Measurements from ENCODE around the gene UEVLD.

Gene UEVLD

GRCh38 chr11:18563090-18563730 is 25.3 kb downstream of the UEVLD start:
- DNase-seq (ENCODE audit: low read depth), result no peak
- no peak overlapping the region for H3K4me3 ChIP-seq (ENCODE audit: low read depth, low read length)
- no peak for TF ChIP-seq CTCF (IDR thresholded peaks at IDR 0.05; ENCODE audit: control insufficient read depth, extremely low read depth, insufficient read depth)

DNA sequence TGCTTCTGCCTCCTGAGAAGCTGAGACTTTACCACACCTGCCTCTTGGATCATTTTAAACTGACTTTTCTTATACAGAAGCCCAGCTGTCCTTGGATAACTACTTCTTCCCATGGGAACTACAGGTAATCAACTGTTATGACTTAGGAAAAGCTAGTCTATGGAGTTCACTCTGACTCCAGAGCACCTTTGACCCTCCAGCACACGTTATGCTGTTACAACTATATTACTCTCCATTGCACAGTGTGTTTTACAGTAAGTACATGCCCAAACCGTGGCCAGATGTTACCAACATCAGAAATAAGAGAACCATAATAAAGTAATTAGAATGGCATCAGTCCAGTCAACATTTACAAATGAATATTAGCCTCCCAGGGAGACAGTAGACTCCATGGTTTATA is 40.5 kb downstream of the UEVLD start:
- no peak for DNase-seq (ENCODE audit: low read depth)
- TF ChIP-seq CTCF (IDR thresholded peaks at IDR 0.05; ENCODE audit: control insufficient read depth, extremely low read depth, insufficient read depth), result no peak

DNA sequence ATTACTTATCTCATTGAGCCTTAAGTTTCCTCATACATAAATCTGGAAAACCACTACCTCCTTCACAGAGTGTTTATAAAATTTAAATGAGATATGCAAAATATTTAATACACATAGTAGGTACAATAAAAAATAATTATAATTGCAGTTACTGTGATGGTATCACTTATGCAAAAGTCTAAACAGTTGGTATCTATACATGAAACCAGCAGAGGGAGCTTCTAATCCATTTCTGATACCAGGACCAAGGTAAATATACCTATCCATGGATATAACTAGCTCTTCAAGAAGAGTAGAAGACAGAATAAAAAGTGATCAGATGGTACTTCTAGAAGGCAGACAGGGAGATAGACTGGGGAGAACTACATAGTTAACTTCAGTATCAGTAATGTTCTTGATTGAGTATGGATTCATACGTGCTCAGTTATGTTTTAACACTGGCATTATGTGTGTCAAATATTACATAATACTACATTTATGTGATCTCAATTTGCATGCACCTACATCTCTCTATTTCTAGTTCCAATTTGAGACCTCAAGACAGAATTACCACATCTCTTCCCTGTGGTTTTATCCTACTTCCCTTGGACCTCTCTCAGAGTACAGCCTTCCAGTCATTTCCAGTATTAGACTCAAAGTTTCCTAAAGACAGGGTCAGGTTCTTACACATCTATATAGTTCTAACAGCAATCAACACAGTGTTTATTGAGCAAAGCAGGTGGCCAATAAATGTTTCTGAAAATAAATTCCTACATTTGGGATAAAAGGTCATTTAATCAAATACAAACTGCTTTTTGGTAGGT is 48.1 kb downstream of the UEVLD start:
- no peak overlapping the region for H3K4me3 ChIP-seq (ENCODE audit: low read depth, low read length)
- DNase-seq (ENCODE audit: low read depth), result peak; percentile 17

More for the DNA sequence above, 40.5 kb downstream of the UEVLD start:
- no peak overlapping the region for H3K4me3 ChIP-seq (ENCODE audit: low read depth, low read length)

DNA sequence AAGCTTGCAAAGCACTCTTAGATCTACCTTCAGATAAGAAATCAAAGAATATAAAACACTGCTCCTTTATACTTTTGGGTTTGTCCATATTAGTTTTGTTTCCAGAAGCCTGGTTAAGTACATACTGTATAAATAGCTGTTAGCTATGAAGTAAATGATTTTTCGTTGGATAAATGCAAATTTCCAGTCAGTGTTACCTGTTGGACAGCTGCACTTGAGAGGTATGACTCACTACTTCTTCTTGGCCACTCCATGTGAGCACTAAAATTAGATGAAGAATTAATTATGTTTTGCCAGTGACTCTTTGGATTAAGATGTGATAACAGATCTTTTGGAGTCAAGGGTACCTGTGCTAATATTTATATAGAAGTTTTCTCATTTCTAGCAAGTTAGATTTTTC is 52.3 kb downstream of the UEVLD start:
- no peak overlapping the region for H3K4me3 ChIP-seq (ENCODE audit: low read depth, low read length)
- no peak for DNase-seq (ENCODE audit: low read depth)
- no peak for TF ChIP-seq CTCF (IDR thresholded peaks at IDR 0.05; ENCODE audit: control insufficient read depth, extremely low read depth, insufficient read depth)

More for the DNA sequence above, 48.1 kb downstream of the UEVLD start:
- peak; percentile 66 for TF ChIP-seq CTCF (IDR thresholded peaks at IDR 0.05; ENCODE audit: control insufficient read depth, extremely low read depth, insufficient read depth)

GRCh38 chr11:18534245-18534644 is 54.3 kb downstream of the UEVLD start:
- DNase-seq (ENCODE audit: low read depth), result no peak
- no peak overlapping the region for H3K4me3 ChIP-seq (ENCODE audit: low read depth, low read length)
- TF ChIP-seq CTCF (IDR thresholded peaks at IDR 0.05; ENCODE audit: control insufficient read depth, extremely low read depth, insufficient read depth), result no peak

DNA sequence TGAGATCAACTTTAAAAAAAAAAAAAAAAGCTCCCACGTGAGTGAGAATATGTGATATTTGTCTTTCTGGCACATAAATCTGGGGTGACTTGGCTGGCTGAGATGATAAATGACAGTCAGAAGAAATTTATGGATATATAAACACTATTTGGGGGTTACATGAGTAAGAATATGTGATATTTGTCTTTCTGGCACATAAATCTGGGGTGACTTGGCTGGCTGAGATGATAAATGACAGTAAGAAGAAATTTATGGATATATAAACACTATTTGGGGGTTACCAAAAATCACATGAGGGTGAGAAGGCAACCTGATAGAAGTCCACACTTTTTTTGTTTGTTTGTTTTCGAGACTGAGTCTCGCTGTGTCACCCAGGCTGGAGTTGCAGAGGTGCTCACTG is 55.2 kb downstream of the UEVLD start:
- TF ChIP-seq CTCF (IDR thresholded peaks at IDR 0.05; ENCODE audit: control insufficient read depth, extremely low read depth, insufficient read depth), result no peak

More for the DNA sequence above, 55.2 kb downstream of the UEVLD start:
- no peak for DNase-seq (ENCODE audit: low read depth)
- H3K4me3 ChIP-seq (ENCODE audit: low read depth, low read length), result no peak overlapping the region
